GM04503 (cell line): ENCODE measurements around the gene DOCK2.
"Not testable (repeated sequence)": the region's sequence is repeated elsewhere in the genome, so short reads cannot be mapped to it uniquely, and the experiment has no call there.

ENCODE experiments used
- DNase-seq: peaks from one replicate; pipeline ENCODE4 v3.0.0-alpha.2; 2012; ENCODE audit warnings: low read depth

The DOCK2 gene

GRCh38 chr5:169789417-169789940 is 152.4 kb downstream of the DOCK2 start:
- no peak for DNase-seq

DNA sequence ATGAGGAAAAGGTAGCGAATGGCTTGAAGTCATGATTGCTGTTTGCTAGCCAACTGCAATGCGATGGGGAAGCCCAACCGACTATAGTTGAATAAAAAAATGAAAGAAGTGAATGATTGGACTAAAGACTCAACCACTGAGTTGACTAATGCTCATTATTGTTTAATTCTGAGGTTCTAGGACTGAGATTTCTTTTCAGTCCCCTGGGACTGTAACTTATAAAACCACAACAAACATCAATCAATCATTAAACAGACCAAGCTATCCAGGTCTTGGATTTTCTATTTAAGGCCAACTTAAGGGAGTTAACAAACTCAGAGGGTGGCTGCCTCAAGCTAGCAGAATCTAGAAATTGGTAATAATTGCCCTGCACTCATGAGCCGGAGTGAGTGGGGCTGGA is 154.2 kb downstream of the DOCK2 start:
- no peak for DNase-seq

DNA sequence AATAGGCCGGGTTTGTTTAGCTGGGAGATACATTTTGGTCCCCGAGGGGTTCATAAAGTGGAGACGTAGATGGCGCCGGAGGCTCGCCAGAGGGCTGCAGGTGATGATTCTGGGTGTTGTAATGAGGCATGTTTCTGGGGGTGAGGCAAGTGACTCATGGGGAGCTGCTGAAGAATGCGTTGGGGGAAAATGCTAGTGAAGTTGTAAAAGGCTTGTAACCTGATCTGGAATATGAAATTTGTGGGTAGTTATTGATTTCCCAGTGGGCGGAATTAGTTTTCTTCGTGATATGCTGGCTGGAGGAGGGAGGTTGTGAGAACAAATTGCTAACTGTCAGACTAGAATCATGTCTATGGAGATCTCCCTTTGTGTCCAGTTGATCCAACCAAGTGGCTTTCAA is 158.3 kb downstream of the DOCK2 start:
- DNase-seq: no peak

GRCh38 chr5:169796731-169797130 is 159.7 kb downstream of the DOCK2 start:
- no peak for DNase-seq

DNA sequence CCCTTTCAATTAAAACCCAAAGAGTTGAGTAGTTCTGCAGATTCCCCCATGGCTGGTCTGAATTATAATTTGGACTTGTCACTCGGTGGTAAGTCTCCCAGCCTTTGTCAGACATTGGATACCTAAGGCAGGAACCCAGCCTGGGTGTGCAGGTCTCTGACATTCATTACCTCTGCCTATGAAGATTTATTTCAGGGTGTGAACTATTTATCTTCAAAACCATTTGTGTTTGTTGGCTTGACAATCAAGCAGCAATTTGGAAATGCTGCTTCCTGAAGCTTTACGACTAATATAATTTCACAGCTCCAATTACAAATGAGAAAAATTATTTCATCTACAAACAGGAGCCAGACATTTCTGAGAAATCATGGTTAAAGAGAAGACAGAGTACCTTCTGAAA is 160.5 kb downstream of the DOCK2 start:
- no peak for DNase-seq

GRCh38 chr5:169798438-169798837 is 161.4 kb downstream of the DOCK2 start:
- no peak for DNase-seq

- DNase-seq: no peak
Observed at GRCh38 chr5:169798906-169799660, 162.0 kb downstream of the DOCK2 start.

DNA sequence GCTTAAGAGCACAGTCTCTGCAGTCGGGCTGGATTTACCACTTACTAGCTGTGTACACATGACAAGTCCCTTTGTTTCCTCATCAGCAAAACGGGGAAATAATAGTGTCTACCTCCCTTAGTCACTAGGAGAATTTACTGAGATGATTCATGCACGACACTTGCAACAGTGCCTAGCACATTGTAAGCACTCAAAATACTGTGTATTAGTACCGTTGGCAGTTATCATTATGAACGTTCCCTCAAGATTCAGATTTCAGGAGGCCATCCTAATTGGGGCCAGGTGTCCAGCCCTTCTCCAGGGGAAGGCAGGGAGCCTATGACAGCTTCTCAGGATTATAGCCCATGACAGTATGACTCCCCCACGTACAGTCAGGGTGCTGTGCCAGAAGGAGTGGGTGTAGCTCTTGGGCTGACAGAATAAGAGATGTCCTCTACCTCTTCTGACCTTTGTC is 164.3 kb downstream of the DOCK2 start:
- DNase-seq: peak; percentile 65

GRCh38 chr5:169801781-169802180 is 164.7 kb downstream of the DOCK2 start:
- no peak for DNase-seq

DNA sequence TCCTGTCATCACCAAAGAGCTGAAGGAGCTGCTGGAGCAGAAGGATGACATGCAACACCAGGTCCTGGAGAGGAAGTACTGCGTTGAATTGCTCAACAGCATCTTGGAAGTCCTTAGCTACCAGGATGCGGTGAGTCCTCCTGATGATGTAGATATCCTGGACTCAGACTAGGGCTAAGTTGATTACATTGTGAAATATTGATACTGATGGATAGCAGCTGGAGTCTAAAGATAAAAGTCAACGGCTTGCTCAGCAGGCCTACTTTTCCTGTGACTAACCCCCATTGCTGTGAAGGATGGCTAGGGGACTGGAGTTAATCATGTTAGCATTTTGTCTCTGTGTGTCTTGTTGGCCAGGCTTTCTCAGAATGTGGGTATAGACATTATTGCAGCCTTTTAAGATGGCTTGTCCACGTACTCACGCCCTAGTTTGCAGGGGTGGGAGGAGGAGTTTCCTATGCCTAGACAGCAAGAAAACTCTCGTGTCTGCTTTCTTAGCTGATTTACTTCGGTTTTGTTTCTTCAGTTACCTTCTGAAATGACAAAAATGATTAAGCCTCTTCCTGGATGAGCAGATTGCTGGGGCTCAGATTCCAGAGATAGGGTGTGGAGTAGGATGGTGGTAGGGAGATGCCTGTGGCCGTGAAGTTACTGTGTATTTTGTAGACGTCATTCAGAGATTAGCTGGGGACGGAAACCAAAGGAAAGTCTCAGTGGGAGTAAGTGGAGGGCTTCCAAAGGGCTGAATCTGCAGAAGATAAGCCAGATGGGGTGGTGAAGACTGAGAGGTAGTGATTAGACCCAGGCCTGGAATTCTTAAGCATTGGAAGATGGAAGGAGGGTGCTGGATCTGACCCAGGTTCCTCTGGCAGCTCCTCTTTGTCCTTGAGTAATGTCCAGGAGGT is 166.3 kb downstream of the DOCK2 start:
- DNase-seq: peak; percentile 98

GRCh38 chr5:169804861-169805260 is 167.8 kb downstream of the DOCK2 start:
- no peak for DNase-seq

GRCh38 chr5:169805527-169805934 is 168.5 kb downstream of the DOCK2 start:
- DNase-seq: no peak

DNA sequence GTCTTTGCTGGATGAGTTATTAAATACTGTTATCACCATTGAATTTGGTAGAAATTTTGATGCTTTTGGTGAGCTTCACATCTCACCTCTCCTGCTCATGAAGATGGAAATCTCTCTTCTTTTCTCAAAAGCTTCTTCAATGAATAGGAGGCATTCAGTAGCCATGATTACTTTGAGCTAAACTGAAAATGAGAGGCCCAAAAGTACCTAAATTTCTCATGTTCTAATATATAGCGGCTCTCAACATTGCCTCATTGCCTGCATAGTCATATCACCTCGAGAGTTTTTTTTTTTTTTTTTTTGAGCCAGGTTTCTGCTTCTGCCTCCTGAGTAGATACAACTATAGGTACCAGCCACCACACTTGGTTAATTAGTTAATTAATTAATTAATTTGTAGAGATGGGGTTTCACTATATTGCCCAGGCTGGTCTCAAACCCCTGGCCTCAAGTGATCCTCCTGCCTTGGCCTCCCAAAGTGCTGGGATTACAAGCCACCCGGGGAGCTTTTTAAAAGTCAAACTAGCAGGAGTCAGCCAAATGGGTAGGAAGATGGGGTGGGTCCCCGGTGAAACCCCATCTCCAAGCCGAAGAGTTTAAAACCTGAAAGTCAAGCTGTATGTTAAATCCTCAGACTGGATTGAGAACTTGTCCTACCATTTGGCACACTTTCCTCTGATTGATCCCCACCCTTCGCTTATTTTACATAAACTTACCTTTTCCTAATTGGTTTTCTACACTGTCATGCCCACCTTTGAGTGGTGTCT is 169.0 kb downstream of the DOCK2 start:
- DNase-seq: no peak

- DNase-seq: no peak
Observed at GRCh38 chr5:169808118-169808581, 171.1 kb downstream of the DOCK2 start.

GRCh38 chr5:169808880-169809279 is 171.8 kb downstream of the DOCK2 start:
- DNase-seq: not testable (repeated sequence)

DNA sequence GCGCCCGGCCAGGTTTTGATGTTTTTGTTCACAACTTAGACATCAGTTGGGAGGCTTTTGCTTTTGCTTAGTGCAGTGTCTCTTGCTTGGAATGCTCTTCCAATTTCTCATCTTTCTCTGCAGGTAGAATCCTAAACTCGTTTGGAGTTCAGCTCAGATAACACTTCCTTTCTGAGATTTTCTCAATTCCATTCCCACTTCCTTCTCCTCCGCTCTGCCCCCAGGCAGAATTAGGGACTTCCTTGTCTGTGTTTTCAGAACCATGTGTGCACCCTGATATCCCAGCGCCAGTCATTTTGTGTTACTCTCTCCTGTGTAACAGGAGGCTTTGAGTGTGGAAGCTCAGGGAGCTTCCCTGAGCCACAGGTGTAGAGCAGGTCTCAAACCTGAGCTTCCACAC is 172.2 kb downstream of the DOCK2 start:
- DNase-seq: no peak

- DNase-seq: no peak
Observed at GRCh38 chr5:169810524-169810923, 173.4 kb downstream of the DOCK2 start.

- DNase-seq: no peak
Observed at GRCh38 chr5:169811023-169811422, 173.9 kb downstream of the DOCK2 start.

DNA sequence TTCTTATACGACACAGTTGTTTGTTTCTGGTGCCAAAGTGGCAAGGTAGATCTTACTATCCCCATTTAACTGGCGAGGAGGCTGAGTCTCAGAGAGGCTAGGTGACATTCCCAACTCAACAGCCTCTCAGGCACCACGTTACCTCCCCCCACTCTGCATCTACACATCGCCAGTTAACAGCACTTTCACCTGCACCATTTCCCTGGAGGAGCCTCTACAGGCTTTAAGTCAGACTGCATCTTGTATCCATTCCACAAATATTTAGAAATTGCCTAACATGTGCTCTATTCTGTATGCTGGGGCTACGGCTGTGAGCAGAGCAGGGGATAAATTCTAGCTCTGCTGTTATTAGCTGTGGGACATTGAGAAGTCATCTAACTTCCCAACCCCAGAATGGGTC is 174.6 kb downstream of the DOCK2 start:
- no peak for DNase-seq

DNA sequence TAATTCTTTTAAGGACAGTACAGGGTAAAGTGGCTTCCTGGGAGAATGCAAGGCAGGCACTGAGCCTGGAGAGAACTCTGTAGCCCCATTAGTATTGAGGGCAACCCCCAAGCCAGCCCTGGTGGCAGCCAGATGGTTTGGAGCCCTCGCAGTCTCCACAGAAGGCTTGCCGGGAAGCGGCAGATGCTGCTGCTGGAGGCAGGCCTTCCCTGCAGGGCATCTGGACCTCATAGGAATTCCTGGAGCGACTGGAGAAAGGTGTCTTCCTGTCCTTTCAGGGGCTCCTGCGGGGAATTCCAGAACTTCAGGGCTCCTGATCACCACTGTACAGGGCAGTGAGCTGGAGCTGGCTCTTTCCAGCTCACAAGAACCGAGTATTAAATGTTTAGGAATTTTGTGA is 175.7 kb downstream of the DOCK2 start:
- DNase-seq: no peak

DNA sequence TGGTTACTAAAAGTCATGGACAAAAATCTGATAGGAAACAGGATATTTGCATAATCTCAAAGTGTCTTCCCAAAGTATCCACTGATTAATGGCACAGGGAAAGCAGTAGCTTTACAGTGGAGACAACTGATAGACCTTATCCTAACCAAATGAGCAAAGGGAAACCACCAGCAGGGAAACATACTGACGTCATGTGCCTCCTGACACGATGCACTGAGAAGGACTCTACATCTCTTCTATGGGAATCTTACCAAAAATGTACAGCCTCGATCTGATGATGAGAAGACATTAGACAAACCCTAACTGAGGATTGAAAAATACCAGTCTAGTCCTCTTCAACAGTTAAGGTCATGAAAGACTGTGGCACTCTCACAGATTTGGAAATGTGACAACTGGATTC is 177.0 kb downstream of the DOCK2 start:
- DNase-seq: no peak

GRCh38 chr5:169814522-169814921 is 177.4 kb downstream of the DOCK2 start:
- no peak for DNase-seq
